GM21786 (cell line): Measurements from ENCODE around the gene RPL23.

ENCODE experiments used
- ATAC-seq: cut with Tn5 transposase; IDR thresholded peaks from one replicate; pipeline ENCODE4 v1.9.1; 2021; ENCODE audit not compliant: unreplicated experiment

The RPL23 gene

GRCh38 chr17:38885044-38885727, 31.7 kb upstream of the RPL23 start:
- no peak for ATAC-seq

- ATAC-seq: no peak
Observed at GRCh38 chr17:38883592-38884526, 30.3 kb upstream of the RPL23 start.

- ATAC-seq: no peak
Observed at GRCh38 chr17:38882870-38883269, 29.3 kb upstream of the RPL23 start.

GRCh38 chr17:38881600-38882191, 28.2 kb upstream of the RPL23 start:
- no peak for ATAC-seq

- no peak for ATAC-seq
Observed at GRCh38 chr17:38879878-38880665, 26.6 kb upstream of the RPL23 start.

GRCh38 chr17:38877130-38877851, 23.8 kb upstream of the RPL23 start:
- ATAC-seq: no peak

- no peak for ATAC-seq
Observed at GRCh38 chr17:38875477-38876075, 22.1 kb upstream of the RPL23 start.

- no peak for ATAC-seq
Observed at GRCh38 chr17:38874505-38875400, 21.2 kb upstream of the RPL23 start.

GRCh38 chr17:38873640-38874380, 20.3 kb upstream of the RPL23 start:
- no peak for ATAC-seq

GRCh38 chr17:38872671-38873385, 19.3 kb upstream of the RPL23 start:
- ATAC-seq: no peak

- ATAC-seq: no peak
Observed at GRCh38 chr17:38872027-38872511, 18.5 kb upstream of the RPL23 start.

GRCh38 chr17:38871247-38872015, 17.9 kb upstream of the RPL23 start:
- ATAC-seq: no peak

GRCh38 chr17:38870259-38871165, 17.0 kb upstream of the RPL23 start:
- ATAC-seq: no peak

GRCh38 chr17:38869526-38870258, 16.2 kb upstream of the RPL23 start, which contains the start of gene LASP1:
Gene LASP1, plus strand, starts transcription at chr17:38870058. Its CDS starts 132 bp downstream, at chr17:38870190.
- ATAC-seq: peak; percentile 29
